B cell (primary cell): Measurements from ENCODE around the gene UNC13D. TPM values are rescaled to one million over a fixed set of nuclear protein-coding genes. Genes with fewer than 3 reads are reported as not detected.

Experiments
- ATAC-seq: fragments of 200-7000 bp; cut with Tn5 transposase; one replicate; pipeline ENCODE4 v1.10.0; 2021; ENCODE audit warnings: low read depth, mild to moderate bottlenecking, moderate number of reproducible peaks, moderate library complexity
- CTCF ChIA-PET: fragments of 350-600 bp; sonication (Branson Sonifier 250); formaldehyde crosslinking; loops from one replicate; lab custom pipeline; 2021; ENCODE audit warnings: antibody characterized with exemption, inconsistent platforms; lab: Charles Lee
- POLR2A ChIA-PET: fragments of 350-600 bp; sonication (Branson Sonifier 250); formaldehyde crosslinking; loops from one replicate; lab custom pipeline; 2021; ENCODE audit warnings: antibody characterized with exemption; lab: Charles Lee
- DNase-seq: peaks from one replicate; pipeline ENCODE4 v3.0.0; 2013
- H2AFZ ChIP-seq: 2 replicates; pipeline ENCODE4 v1.6.1; 2012; ENCODE audit warnings: mild to moderate bottlenecking, low read depth, low read length; ENCODE audit not compliant: insufficient read depth, poor library complexity, severe bottlenecking
- H3K27ac ChIP-seq, 2 donors: 1 replicate in 1 of 2; 2 replicates in 1 of 2; pipeline ENCODE4 v1.5.1; 2012 to 2013; ENCODE audit warnings: low read length in 2 of 2, mild to moderate bottlenecking in 2 of 2, moderate library complexity in 1 of 2
- H3K27me3 ChIP-seq, 4 experiments: fragments of 200-600 bp in 1 of 4; sonication (generic) in 1 of 4; replicated peaks in 1 of 4; 1 replicate in 2 of 4; 2 replicates in 2 of 4; pipeline versions ENCODE4 v1.6.1 to v1.7.0; 2013 to 2016; ENCODE audit warnings: low read length in 3 of 4, mild to moderate bottlenecking in 2 of 4, mixed read lengths in 1 of 4, moderate library complexity in 1 of 4; ENCODE audit not compliant: insufficient read depth in 4 of 4, control insufficient read depth in 3 of 4; ENCODE audit errors: control extremely low read depth in 1 of 4
- H3K36me3 ChIP-seq, 2 experiments: replicated peaks in 1 of 2; 1 replicate in 1 of 2; 2 replicates in 1 of 2; pipeline versions ENCODE4 v1.6.1 to v1.7.1; 2013; ENCODE audit warnings: low read length in 1 of 2; ENCODE audit not compliant: insufficient read depth in 2 of 2, control insufficient read depth in 1 of 2; ENCODE audit errors: control extremely low read depth in 1 of 2, extremely low read depth in 1 of 2
- H3K4me1 ChIP-seq, 2 donors: fragments of 200-600 bp in 1 of 2; sonication (generic) in 1 of 2; 1 replicate in 1 of 2; 2 replicates in 1 of 2; pipeline versions ENCODE4 v1.5.1 to v1.6.1; 2013 to 2017; ENCODE audit warnings: low read length in 2 of 2; ENCODE audit not compliant: control insufficient read depth in 2 of 2, insufficient read depth in 2 of 2
- H3K4me2 ChIP-seq: replicated peaks from 2 replicates; pipeline ENCODE3; 2012; ENCODE audit warnings: mild to moderate bottlenecking, low read depth, low read length; ENCODE audit not compliant: poor library complexity, severe bottlenecking
- H3K4me3 ChIP-seq, 5 experiments: fragments of 200-600 bp in 1 of 5; sonication (generic) in 1 of 5; 1 replicate in 3 of 5; 2 replicates in 2 of 5; pipeline versions ENCODE4 v1.5.1 to v1.7.0; 2011 to 2016; ENCODE audit warnings: low read length in 4 of 5, mild to moderate bottlenecking in 4 of 5, low read depth in 2 of 5, control low read depth in 1 of 5, moderate library complexity in 1 of 5; ENCODE audit not compliant: insufficient read depth in 1 of 5; ENCODE audit errors: control extremely low read depth in 1 of 5, extremely low read depth in 1 of 5
- H3K79me2 ChIP-seq: fragments of 200-600 bp; sonication (generic); one replicate; pipeline ENCODE4 v1.6.0; 2016; ENCODE audit warnings: low read length; ENCODE audit not compliant: control insufficient read depth, insufficient read depth
- H3K9ac ChIP-seq: fragments of 200-600 bp; sonication (generic); 2 replicates; pipeline ENCODE4 v1.6.1; 2017; ENCODE audit warnings: mild to moderate bottlenecking, low read length, moderate library complexity
- H3K9me3 ChIP-seq, 3 donors: one replicate each; pipeline versions ENCODE4 v1.6.1 to v1.7.1; 2013; ENCODE audit warnings: low read length in 2 of 3; ENCODE audit not compliant: control insufficient read depth in 2 of 3, insufficient read depth in 1 of 3; ENCODE audit errors: control extremely low read depth in 1 of 3
- H4K20me1 ChIP-seq: 2 replicates; pipeline ENCODE4 v1.6.0; 2012; ENCODE audit warnings: mild to moderate bottlenecking, low read length; ENCODE audit not compliant: insufficient read depth, control insufficient read depth, poor library complexity, severe bottlenecking
- H3K27ac Mint-ChIP-seq: one replicate; pipeline ENCODE4 v1.8.0; 2021; ENCODE audit warnings: mixed read lengths
- H3K27me3 Mint-ChIP-seq: one replicate; pipeline ENCODE4 v1.8.0; 2021; ENCODE audit warnings: mixed read lengths
- H3K4me1 Mint-ChIP-seq: one replicate; pipeline ENCODE4 v1.8.0; 2021; ENCODE audit warnings: mixed read lengths
- H3K4me3 Mint-ChIP-seq: one replicate; pipeline ENCODE4 v1.8.0; 2021; ENCODE audit warnings: mixed read lengths
- H3K9me3 Mint-ChIP-seq: one replicate; pipeline ENCODE4 v1.8.0; 2022; ENCODE audit warnings: mixed read lengths; ENCODE audit not compliant: insufficient read depth
- CTCF ChIP-seq: fragments of 200-600 bp; IDR thresholded peaks from one replicate; pipeline ENCODE4 v1.8.0; 2022; ENCODE audit warnings: antibody characterized with exemption, mild to moderate bottlenecking
- EZH2 ChIP-seq: IDR thresholded peaks from 2 replicates; pipeline ENCODE4 v1.6.1; 2012; ENCODE audit warnings: borderline replicate concordance, low read depth, mild to moderate bottlenecking, moderate library complexity, low read length; ENCODE audit not compliant: insufficient read depth, poor library complexity, severe bottlenecking
- WGBS: methylation state at CpG from one replicate; pipeline ENCODE4 v1.1.5; 2013; ENCODE audit warnings: missing lambda C conversion rate; ENCODE audit not compliant: insufficient coverage; 5-methylcytosine and 5-hydroxymethylcytosine counted together
- intact Hi-C: fragments of 100-400 bp; cut with micrococcal nuclease; formaldehyde crosslinking; loops from one replicate; pipeline ENCODE4 v1.10.0; 2022
- polyA plus RNA-seq: library from polyadenylated mRNA; depleted of rRNA; stranded (reverse); fragments of >200 nt; gene quantifications from 2 replicates; pipeline ENCODE4 v1.2.3, GENCODE V29; 2012
- total RNA-seq, 2 donors: library from RNA; stranded (reverse); fragments of 120-200 nt in 1 of 2; gene quantifications; 1 replicate in 1 of 2; 2 replicates in 1 of 2; pipeline versions ENCODE4 v1.2.3 to v1.2.4, GENCODE V29; 2013 to 2022

UNC13D gene
- total and polyA plus RNA-seq, 2 donors (not counting 1 experiment from before 2014, with no cell fraction given): 101 to 107 TPM

GRCh38 chr17:75873587-75874322 lies 29.6 kb upstream of the UNC13D start:
- DNase-seq (no peak), ATAC-seq (no peak)
- peaks cover 0 to 3% (median under 1%) of the 10 kb centered on the region in 4 experiments for H3K27me3 ChIP-seq
- peaks cover 27 to 39% of the 10 kb centered on the region in 2 donors for H3K4me1 ChIP-seq
- H3K27ac ChIP-seq: no peak overlapping the region
- H2AFZ ChIP-seq: no peak overlapping the region
- peaks cover 28% of the 10 kb centered on the region for H3K4me1 Mint-ChIP-seq
- no peak overlapping the region for H3K27ac Mint-ChIP-seq
- no peaks in the 10 kb centered on the region for H3K9me3 ChIP-seq
- no peaks in the 10 kb centered on the region for H4K20me1 ChIP-seq
- ChIA-PET POLR2A (interaction anchor here (0.6 kb wide), 1 partner anchor 31 kb away, joined by 9 read pairs; no protein-coding TSS in a partner anchor), CTCF (interaction anchor here (1.2 to 2.9 kb wide), 2 partner anchors 18 to 135 kb away, joined by 3 to 21 read pairs; partner anchors contain the start of gene WBP2)
- WGBS: 92% methylated on average over 8 of the region's 11 CpGs
- no peak overlapping the region for H3K9ac ChIP-seq
- H3K27me3 Mint-ChIP-seq: no peaks in the 10 kb centered on the region
- H3K4me2 ChIP-seq: no peak overlapping the region
- intact Hi-C loops: no loop called here
- no peaks in the 10 kb centered on the region for H3K9me3 Mint-ChIP-seq
- H3K36me3 ChIP-seq: no peaks in the 10 kb centered on the region
- no peaks in the 10 kb centered on the region for H3K79me2 ChIP-seq
- no peak overlapping the region for H3K4me3 Mint-ChIP-seq
- no peak for TF ChIP-seq CTCF
- TF ChIP-seq EZH2: no peak
- no peak overlapping the region for H3K4me3 ChIP-seq
